Breast epithelium (tissue), 4 donors: Measurements from ENCODE around the gene FAH. TPM values are rescaled to one million over a fixed set of nuclear protein-coding genes. Genes with fewer than 3 reads are reported as not detected.

Experiments used
- DNase-seq, 2 donors: peaks; one replicate each; pipeline ENCODE4 v3.0.0-alpha.2; 2019; ENCODE audit warnings: low spot score in 2 of 2
- H3K27ac ChIP-seq, 2 donors: fragments of 200-600 bp; sonication (generic) in 1 of 2; one replicate each; pipeline ENCODE4 v1.5.1; 2016 to 2019; ENCODE audit warnings: mild to moderate bottlenecking in 1 of 2
- H3K27me3 ChIP-seq, 2 donors: fragments of 200-600 bp; sonication (generic) in 1 of 2; one replicate each; pipeline versions ENCODE4 v1.5.1 to v1.6.0; 2017 to 2019; ENCODE audit warnings: control low read depth in 1 of 2, mild to moderate bottlenecking in 1 of 2
- H3K36me3 ChIP-seq: fragments of 200-600 bp; one replicate; pipeline ENCODE4 v1.5.1; 2019
- H3K4me1 ChIP-seq, 2 donors: fragments of 200-600 bp; sonication (generic); one replicate each; pipeline ENCODE4 v1.5.1; 2016 to 2019; ENCODE audit warnings: control low read depth in 1 of 2
- H3K4me3 ChIP-seq, 3 donors: fragments of 200-600 bp; sonication (generic); 1 replicate in 2 of 3; 2 replicates in 1 of 3; pipeline ENCODE4 v1.5.1; 2016 to 2019; ENCODE audit warnings: mild to moderate bottlenecking in 3 of 3, moderate library complexity in 2 of 3
- H3K9me3 ChIP-seq, 2 donors: fragments of 200-600 bp; sonication (generic) in 1 of 2; one replicate each; pipeline ENCODE4 v1.5.1; 2016 to 2019; ENCODE audit warnings: control low read depth in 1 of 2
- POLR2A ChIP-seq: fragments of 450-650 bp; IDR thresholded peaks from one replicate; pipeline ENCODE4 v1.6.1; 2016; ENCODE audit warnings: antibody characterized with exemption, mild to moderate bottlenecking, moderate library complexity
- POLR2AphosphoS5 ChIP-seq, 3 donors: sonication (generic); formaldehyde crosslinking; IDR thresholded peaks; one replicate each; pipeline ENCODE4 v1.6.1; 2017; ENCODE audit warnings: antibody characterized with exemption in 3 of 3
- intact Hi-C: fragments of 100-400 bp; cut with DNase I; formaldehyde crosslinking; loops from one replicate; pipeline ENCODE4 v1.15.1; 2023; ENCODE audit warnings: low total_unique reads
- total RNA-seq, 3 donors: library from RNA; depleted of rRNA; stranded (reverse); fragments of >200 nt; gene quantifications; one replicate each; pipeline ENCODE4 v1.1.0, GENCODE V29; 2016
- TF ChIP-seq, protein P1 (sequence below), 3 donors: fragments of 450-650 bp; IDR thresholded peaks; one replicate each; pipeline ENCODE4 v1.5.1; 2016 to 2017; ENCODE audit warnings: antibody characterized with exemption in 3 of 3, mild to moderate bottlenecking in 3 of 3, moderate library complexity in 3 of 3

The FAH gene
- total RNA-seq, 3 donors from 2014 or later, result 48.8 to 164 (median 50.9) TPM

DNA sequence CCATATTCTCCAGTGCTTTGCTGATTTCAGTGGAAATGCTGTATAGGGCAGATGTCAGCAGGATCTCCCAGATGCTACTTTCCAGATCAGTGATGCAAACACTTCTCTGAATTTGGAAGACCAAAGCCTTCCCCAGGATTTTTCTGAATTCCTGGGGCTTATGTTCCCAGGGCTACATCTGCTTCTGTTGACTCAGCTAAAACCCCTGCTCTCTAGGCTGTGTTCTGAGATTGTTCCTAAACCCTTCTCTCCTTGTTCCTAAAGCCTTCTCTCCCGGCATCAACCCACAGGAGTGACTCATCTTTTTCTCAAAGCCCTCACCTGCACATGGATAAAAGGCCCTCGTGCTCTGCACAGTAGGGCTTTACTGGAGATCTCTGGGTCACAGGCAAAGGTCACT lies 35.5 kb downstream of the FAH start:
- Histone ChIP-seq H3K4me1 (no peaks in the 10 kb centered on the region), H3K27ac (no peak overlapping the region), H3K27me3 (no peaks in the 10 kb centered on the region), H3K4me3 (no peak overlapping the region), H3K36me3 (no peaks in the 10 kb centered on the region), H3K9me3 (no peaks in the 10 kb centered on the region)
- intact Hi-C loops, result no loop called here
- TF ChIP-seq POLR2A, result no peak
- TF ChIP-seq POLR2AphosphoS5 (IDR thresholded peaks at IDR 0.05), result no peak
- TF ChIP-seq, protein P1, sequence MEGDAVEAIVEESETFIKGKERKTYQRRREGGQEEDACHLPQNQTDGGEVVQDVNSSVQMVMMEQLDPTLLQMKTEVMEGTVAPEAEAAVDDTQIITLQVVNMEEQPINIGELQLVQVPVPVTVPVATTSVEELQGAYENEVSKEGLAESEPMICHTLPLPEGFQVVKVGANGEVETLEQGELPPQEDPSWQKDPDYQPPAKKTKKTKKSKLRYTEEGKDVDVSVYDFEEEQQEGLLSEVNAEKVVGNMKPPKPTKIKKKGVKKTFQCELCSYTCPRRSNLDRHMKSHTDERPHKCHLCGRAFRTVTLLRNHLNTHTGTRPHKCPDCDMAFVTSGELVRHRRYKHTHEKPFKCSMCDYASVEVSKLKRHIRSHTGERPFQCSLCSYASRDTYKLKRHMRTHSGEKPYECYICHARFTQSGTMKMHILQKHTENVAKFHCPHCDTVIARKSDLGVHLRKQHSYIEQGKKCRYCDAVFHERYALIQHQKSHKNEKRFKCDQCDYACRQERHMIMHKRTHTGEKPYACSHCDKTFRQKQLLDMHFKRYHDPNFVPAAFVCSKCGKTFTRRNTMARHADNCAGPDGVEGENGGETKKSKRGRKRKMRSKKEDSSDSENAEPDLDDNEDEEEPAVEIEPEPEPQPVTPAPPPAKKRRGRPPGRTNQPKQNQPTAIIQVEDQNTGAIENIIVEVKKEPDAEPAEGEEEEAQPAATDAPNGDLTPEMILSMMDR (IDR thresholded peaks at IDR 0.05), result no peak
- no peak for DNase-seq

DNA sequence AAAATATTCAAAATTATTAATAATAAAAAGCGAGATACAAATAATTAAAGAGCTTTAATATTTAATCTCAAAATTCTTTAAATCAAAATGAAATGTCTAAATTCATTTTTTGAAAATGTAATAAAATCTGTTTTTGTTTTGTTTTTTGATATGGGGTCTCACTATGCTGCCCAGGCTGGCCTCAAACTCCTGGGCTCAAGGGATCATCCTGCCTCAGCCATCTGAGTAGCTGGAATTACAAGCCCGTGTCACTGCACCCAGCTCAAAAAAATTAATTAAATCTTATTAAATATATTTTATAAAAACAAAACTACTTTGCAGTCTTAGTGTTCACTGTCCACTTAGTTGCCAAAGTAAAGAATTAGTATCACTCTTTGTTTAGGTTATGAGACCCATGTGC lies 38.4 kb downstream of the FAH start:
- TF ChIP-seq POLR2AphosphoS5 (IDR thresholded peaks at IDR 0.05) (no peak), POLR2A (no peak)
- TF ChIP-seq, protein P1 (IDR thresholded peaks at IDR 0.05), result no peak
- DNase-seq, result no peak
- intact Hi-C loops, result no loop called here
- Histone ChIP-seq H3K27me3 (no peaks in the 10 kb centered on the region), H3K27ac (no peak overlapping the region), H3K36me3 (no peaks in the 10 kb centered on the region), H3K9me3 (no peaks in the 10 kb centered on the region), H3K4me1 (no peaks in the 10 kb centered on the region), H3K4me3 (no peak overlapping the region)

DNA sequence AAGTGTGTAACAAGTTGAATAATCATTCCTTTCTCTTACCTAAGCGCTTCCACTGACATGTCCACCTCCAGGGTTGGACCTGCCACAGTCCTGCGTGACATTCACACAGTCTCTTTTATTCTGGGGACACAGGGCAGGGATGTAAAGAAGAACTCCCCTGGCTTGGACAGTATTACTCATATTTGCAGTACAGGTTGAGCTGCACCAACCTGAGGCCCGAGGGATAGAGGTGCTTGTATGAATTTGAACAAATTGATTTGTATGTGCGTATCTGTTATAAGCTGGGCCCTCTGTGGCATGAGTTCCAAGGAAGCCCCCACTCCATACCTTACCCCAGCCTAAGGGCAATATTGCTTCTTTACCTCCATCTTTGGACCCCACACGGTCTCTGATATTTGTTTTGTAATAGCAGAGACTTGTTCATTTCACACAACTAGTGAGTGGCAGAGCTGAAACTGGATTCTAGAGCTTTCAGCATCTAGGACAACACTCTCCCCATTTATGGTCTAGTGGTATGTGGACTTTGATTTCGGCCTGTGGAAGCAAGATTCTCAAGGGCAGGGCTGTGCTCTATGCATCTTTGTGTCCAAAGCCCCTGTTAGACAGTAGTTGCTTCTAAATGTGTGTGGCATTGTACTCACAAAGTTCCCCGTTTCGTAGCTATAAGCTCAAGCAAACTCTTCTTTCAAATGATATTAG lies 39.2 kb downstream of the FAH start:
- H3K27ac ChIP-seq, result no peak overlapping the region
- DNase-seq, result no peak
- H3K4me3 ChIP-seq, result no peak overlapping the region
- no peaks in the 10 kb centered on the region for H3K27me3 ChIP-seq
- no peaks in the 10 kb centered on the region for H3K9me3 ChIP-seq
- intact Hi-C loops, result no loop called here
- no peak for TF ChIP-seq POLR2A
- TF ChIP-seq POLR2AphosphoS5 (IDR thresholded peaks at IDR 0.05), result no peak
- TF ChIP-seq, protein P1 (IDR thresholded peaks at IDR 0.05), result no peak
- H3K36me3 ChIP-seq, result no peaks in the 10 kb centered on the region
- no peaks in the 10 kb centered on the region for H3K4me1 ChIP-seq

DNA sequence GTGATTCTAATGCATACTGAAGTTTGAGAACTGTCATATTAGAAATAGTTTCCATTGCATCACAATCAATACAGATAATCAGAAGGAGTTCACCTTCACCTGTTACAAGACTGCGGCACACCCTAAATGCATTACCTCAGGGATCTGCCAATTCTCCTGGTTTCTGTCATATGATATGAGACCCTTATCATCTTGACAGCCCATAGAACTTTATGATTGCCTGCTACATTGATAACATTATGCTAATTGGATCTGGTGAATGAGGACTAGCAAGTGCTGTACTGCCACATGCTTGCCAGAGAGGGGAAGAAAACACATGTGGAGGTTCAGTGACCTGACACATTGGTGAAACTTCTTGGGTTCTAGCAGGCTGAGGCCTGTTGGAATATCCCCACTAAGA lies 41.4 kb downstream of the FAH start:
- no peaks in the 10 kb centered on the region for H3K36me3 ChIP-seq
- no peaks in the 10 kb centered on the region for H3K4me1 ChIP-seq
- no peaks in the 10 kb centered on the region for H3K9me3 ChIP-seq
- no peaks in the 10 kb centered on the region for H3K27me3 ChIP-seq
- no peak overlapping the region for H3K27ac ChIP-seq
- TF ChIP-seq, protein P1 (IDR thresholded peaks at IDR 0.05), result no peak
- TF ChIP-seq POLR2A, result no peak
- TF ChIP-seq POLR2AphosphoS5 (IDR thresholded peaks at IDR 0.05), result no peak
- no peak for DNase-seq
- no peak overlapping the region for H3K4me3 ChIP-seq
- intact Hi-C loops, result no loop called here

DNA sequence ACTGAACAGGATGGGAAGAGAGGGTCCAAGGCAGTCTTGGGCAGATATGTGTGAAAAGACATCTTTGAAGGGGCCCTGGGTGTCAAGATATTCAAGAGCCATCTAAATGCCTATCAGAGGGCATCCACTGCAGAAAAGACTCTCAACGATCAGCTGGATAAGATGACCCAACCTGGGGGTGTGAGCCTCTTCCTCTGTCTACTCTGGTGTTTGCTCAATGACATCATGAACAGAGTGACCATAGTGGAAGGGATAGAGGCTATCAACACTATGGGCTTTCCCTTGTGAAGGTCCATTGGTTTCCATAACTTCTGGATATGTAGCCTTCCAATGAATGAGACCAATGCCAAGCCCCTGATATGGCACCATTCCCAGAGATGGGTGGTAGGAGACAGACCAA lies 42.1 kb downstream of the FAH start:
- H3K4me3 ChIP-seq, result no peak overlapping the region
- no peaks in the 10 kb centered on the region for H3K27me3 ChIP-seq
- H3K9me3 ChIP-seq, result no peaks in the 10 kb centered on the region
- intact Hi-C loops, result no loop called here
- H3K36me3 ChIP-seq, result no peaks in the 10 kb centered on the region
- no peaks in the 10 kb centered on the region for H3K4me1 ChIP-seq
- DNase-seq, result no peak
- TF ChIP-seq POLR2AphosphoS5 (IDR thresholded peaks at IDR 0.05) (no peak), POLR2A (no peak)
- TF ChIP-seq, protein P1 (IDR thresholded peaks at IDR 0.05), result no peak
- no peak overlapping the region for H3K27ac ChIP-seq
